Gastrocnemius medialis (tissue), 4 donors: ENCODE data around the gene PRCC. TPM values are rescaled to one million over a fixed set of nuclear protein-coding genes. Genes with fewer than 3 reads are reported as not detected.

Experiments used
- ATAC-seq, 2 donors: fragments of 150-250 bp; one replicate each; pipeline ENCODE4 v1.9.1; 2016
- DNase-seq, 2 donors: peaks; one replicate each; pipeline ENCODE4 v3.0.0-alpha.2; 2019
- H3K27ac ChIP-seq, 4 donors: fragments of 200-600 bp; sonication (generic); 1 replicate in 1 of 4; 2 replicates in 3 of 4; pipeline ENCODE4 v1.5.1; 2016 to 2018; ENCODE audit warnings: mild to moderate bottlenecking in 2 of 4, moderate library complexity in 1 of 4
- H3K27me3 ChIP-seq, 3 donors: fragments of 200-600 bp; sonication (generic) in 2 of 3; 1 replicate in 1 of 3; 2 replicates in 2 of 3; pipeline versions ENCODE4 v1.5.1 to v1.6.0; 2016 to 2019; ENCODE audit warnings: mild to moderate bottlenecking in 1 of 3, moderate library complexity in 1 of 3
- H3K36me3 ChIP-seq, 2 donors: fragments of 200-600 bp; sonication (generic) in 1 of 2; one replicate each; pipeline ENCODE4 v1.5.1; 2017 to 2018
- H3K4me1 ChIP-seq, 2 donors: fragments of 200-600 bp; sonication (generic) in 1 of 2; one replicate each; pipeline ENCODE4 v1.5.1; 2016 to 2017; ENCODE audit warnings: mild to moderate bottlenecking in 2 of 2
- H3K4me3 ChIP-seq, 4 donors: fragments of 200-600 bp; sonication (generic) in 3 of 4; 1 replicate in 1 of 4; 2 replicates in 3 of 4; pipeline ENCODE4 v1.5.1; 2016 to 2019; ENCODE audit warnings: mild to moderate bottlenecking in 2 of 4
- H3K9me3 ChIP-seq, 3 donors: fragments of 200-600 bp; sonication (generic) in 2 of 3; 1 replicate in 1 of 3; 2 replicates in 2 of 3; pipeline ENCODE4 v1.5.1; 2016 to 2019
- POLR2A ChIP-seq, 2 donors: fragments of 450-650 bp; IDR thresholded peaks; one replicate each; pipeline ENCODE4 v1.6.1; 2017; ENCODE audit warnings: antibody characterized with exemption in 2 of 2, mild to moderate bottlenecking in 2 of 2, moderate library complexity in 2 of 2
- in situ Hi-C, 4 donors: fragments of 200-750 bp; cut with MboI; loops; one replicate each; pipeline versions ENCODE4 v1.15.0 to v1.8.0; 2017; ENCODE audit warnings: low sequenced_read_pairs in 4 of 4
- intact Hi-C: fragments of 100-400 bp; cut with DNase I; formaldehyde crosslinking; loops from one replicate; pipeline ENCODE4 v1.15.1; 2023; ENCODE audit warnings: low total_unique reads
- total RNA-seq, 4 donors: library from RNA; depleted of rRNA; stranded (reverse); fragments of >200 nt; gene quantifications; one replicate each; pipeline versions ENCODE4 v1.1.0 to v1.2.3, GENCODE V29; 2016
- TF ChIP-seq, protein P1 (sequence below), 5 experiments: fragments of 450-650 bp in 3 of 5; fragments of 200-600 bp in 2 of 5; sonication (generic) in 2 of 5; IDR thresholded peaks in 4 of 5; conservative IDR thresholded peaks in 1 of 5; 1 replicate in 4 of 5; 2 replicates in 1 of 5; pipeline ENCODE4 v1.5.1; 2016 to 2019; ENCODE audit warnings: antibody characterized with exemption in 5 of 5, mild to moderate bottlenecking in 3 of 5, moderate library complexity in 3 of 5

The PRCC gene
- total RNA-seq, 4 donors from 2014 or later = 42.8 to 62.3 (median 46.5) TPM

DNA sequence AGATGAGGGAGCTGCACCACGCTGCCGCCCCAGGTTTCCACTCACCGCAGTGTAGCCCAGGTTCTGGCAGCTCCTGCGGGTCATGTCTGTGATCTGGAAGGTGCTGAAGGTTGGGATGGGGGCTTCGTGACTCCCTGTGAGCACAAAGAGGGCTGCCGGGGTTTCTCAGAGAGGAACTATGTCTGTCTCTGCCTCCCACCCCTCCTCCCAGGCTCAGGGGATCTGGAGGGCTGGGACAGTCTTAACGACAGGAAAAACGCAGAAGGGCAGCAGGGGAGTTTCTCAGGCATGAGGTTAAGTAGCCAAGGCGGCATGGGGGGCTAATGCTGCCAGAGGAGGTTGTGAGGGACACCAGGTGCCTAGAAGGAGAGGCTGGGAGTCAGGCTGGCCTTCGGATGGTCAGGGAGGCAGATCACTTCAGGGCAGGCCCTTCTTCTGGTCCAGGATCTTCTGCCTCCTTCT is 48.7 kb downstream of the PRCC start:
- no peak for DNase-seq
- in situ Hi-C loops = no loop called here
- intact Hi-C loops = no loop called here
- Histone ChIP-seq H3K9me3 (no peaks in the 10 kb centered on the region), H3K27me3 (no peaks in the 10 kb centered on the region), H3K27ac (peak overlapping the region; percentile 59 to 68 (median 64)), H3K4me3 (peak overlapping the region in 2 of 4 donors; percentile 24 to 32), H3K4me1 (peaks cover 11 to 15% of the 10 kb centered on the region in 2 donors), H3K36me3 (no peaks in the 10 kb centered on the region)
- ATAC-seq = no peak
- TF ChIP-seq, protein P1, sequence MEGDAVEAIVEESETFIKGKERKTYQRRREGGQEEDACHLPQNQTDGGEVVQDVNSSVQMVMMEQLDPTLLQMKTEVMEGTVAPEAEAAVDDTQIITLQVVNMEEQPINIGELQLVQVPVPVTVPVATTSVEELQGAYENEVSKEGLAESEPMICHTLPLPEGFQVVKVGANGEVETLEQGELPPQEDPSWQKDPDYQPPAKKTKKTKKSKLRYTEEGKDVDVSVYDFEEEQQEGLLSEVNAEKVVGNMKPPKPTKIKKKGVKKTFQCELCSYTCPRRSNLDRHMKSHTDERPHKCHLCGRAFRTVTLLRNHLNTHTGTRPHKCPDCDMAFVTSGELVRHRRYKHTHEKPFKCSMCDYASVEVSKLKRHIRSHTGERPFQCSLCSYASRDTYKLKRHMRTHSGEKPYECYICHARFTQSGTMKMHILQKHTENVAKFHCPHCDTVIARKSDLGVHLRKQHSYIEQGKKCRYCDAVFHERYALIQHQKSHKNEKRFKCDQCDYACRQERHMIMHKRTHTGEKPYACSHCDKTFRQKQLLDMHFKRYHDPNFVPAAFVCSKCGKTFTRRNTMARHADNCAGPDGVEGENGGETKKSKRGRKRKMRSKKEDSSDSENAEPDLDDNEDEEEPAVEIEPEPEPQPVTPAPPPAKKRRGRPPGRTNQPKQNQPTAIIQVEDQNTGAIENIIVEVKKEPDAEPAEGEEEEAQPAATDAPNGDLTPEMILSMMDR (IDR thresholded peaks at IDR 0.05 in 4 of 5, conservative IDR thresholded peaks at IDR 0.05 in 1 of 5) = no peak
- TF ChIP-seq POLR2A (IDR thresholded peaks at IDR 0.05) = no peak

DNA sequence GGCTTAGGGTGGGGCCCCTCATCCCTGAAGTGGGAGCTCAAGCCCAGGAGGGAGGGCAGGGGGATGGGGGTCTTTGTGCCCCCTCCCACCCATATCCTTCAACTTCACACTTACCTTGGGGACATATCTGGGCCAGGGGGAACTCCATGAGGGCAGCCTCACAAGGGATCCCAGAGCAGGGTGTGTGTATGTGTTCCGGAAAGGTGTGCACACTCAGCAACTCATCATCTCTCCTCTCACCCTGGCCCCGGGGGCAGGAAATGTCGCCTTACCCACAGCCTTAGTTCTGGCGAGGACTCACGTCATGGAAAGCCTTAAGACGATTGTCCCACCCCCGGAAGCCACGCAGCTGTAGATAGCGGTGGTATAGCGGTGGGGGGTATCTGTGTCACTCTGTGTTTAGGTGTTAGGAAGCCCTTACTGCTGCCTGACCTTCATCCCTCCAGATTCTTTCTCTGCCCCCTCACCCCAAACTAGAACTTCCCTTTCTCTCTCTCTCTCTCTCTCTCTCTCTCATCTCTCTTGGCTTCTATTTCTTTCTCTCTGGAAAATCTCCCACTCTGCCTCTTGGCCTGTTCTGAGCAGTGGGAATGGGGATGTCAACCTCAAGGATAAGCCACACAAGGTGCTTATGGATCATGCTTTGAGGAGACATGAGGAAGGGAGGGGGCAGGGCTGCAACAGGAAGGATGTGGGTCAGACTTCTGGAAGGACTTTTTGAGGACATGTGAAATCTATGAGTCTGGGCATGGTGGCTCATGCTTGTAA is 49.4 kb downstream of the PRCC start, which contains the start of gene SH2D2A:
TSS of gene SH2D2A (minus strand) at position 288 of the 768 bp plus-strand sequence. CDS start at position 148, 140 bp downstream.
- intact Hi-C loops = no loop called here
- no peaks in the 10 kb centered on the region for H3K9me3 ChIP-seq
- no peaks in the 10 kb centered on the region for H3K36me3 ChIP-seq
- H3K4me1 ChIP-seq = peaks cover 11 to 15% of the 10 kb centered on the region in 2 donors
- peaks cover 0 to 3% (median 0%) of the 10 kb centered on the region in 3 donors for H3K27me3 ChIP-seq
- ATAC-seq (no peak), DNase-seq (peak in 1 of 2 donors; percentile 44)
- H3K27ac ChIP-seq = peak within 1 kb of the TSS; percentile 59 to 68 (median 64)
- in situ Hi-C loops = no loop called here
- peak in 1 of 2 donors; percentile 17 for TF ChIP-seq POLR2A (IDR thresholded peaks at IDR 0.05)
- TF ChIP-seq, protein P1 (IDR thresholded peaks at IDR 0.05 in 4 of 5, conservative IDR thresholded peaks at IDR 0.05 in 1 of 5) = no peak
- H3K4me3 ChIP-seq = peak within 1 kb of the TSS in 2 of 4 donors; percentile 24 to 32

DNA sequence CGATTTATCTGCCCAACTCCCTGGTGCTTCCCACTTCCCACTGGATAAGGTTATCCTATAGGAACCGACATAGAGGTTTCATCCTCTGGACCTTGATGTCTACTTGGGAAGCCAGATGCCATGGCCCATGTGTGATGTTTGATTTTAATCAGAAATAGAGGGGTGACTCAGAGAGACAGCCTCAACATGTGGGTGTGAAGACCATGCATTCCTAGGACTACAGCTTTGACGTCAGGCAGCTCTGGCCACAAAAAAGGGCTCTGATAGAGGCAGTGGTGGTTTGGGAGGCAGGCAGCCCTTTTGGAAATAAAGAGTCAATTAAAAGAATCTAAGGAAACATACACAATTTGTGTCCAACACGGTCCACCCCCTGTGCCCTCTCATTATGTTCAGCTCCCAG is 54.5 kb downstream of the PRCC start:
- H3K36me3 ChIP-seq = no peaks in the 10 kb centered on the region
- intact Hi-C loops = no loop called here
- no peak overlapping the region for H3K4me3 ChIP-seq
- no peaks in the 10 kb centered on the region for H3K9me3 ChIP-seq
- TF ChIP-seq POLR2A (IDR thresholded peaks at IDR 0.05) = no peak
- TF ChIP-seq, protein P1 (IDR thresholded peaks at IDR 0.05 in 4 of 5, conservative IDR thresholded peaks at IDR 0.05 in 1 of 5) = no peak
- no peak overlapping the region for H3K27ac ChIP-seq
- ATAC-seq (no peak), DNase-seq (no peak)
- peaks cover 0 to 3% (median 0%) of the 10 kb centered on the region in 3 donors for H3K27me3 ChIP-seq
- in situ Hi-C loops = no loop called here
- no peaks in the 10 kb centered on the region for H3K4me1 ChIP-seq

DNA sequence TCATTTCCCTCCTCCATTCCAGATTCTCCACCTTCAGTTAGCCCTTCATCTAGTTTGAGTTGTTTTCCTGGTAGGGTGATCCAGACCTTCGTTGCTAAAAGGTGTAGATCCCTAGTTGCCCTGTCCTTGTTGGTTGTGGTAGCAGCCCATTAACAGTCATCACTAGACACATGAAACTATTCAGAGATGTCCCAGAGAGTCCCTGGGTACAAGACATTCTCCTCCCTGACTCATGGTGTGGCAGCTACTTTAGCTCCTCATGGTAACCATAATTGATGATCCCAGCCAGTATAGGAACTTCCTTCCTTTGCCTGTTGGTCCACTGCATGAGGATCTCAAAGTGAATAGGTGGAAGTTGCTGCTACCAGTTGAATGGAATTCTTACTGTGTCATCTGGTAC is 55.3 kb downstream of the PRCC start:
- no peaks in the 10 kb centered on the region for H3K4me1 ChIP-seq
- peaks cover 0 to 3% (median 0%) of the 10 kb centered on the region in 3 donors for H3K27me3 ChIP-seq
- H3K4me3 ChIP-seq = no peak overlapping the region
- H3K9me3 ChIP-seq = no peaks in the 10 kb centered on the region
- TF ChIP-seq, protein P1 (IDR thresholded peaks at IDR 0.05 in 4 of 5, conservative IDR thresholded peaks at IDR 0.05 in 1 of 5) = no peak
- TF ChIP-seq POLR2A (IDR thresholded peaks at IDR 0.05) = no peak
- H3K27ac ChIP-seq = no peak overlapping the region
- ATAC-seq (no peak), DNase-seq (no peak)
- intact Hi-C loops = no loop called here
- no peaks in the 10 kb centered on the region for H3K36me3 ChIP-seq
- in situ Hi-C loops = no loop called here
